ENCODE results near the gene CCDC141. TPM values are rescaled to one million over a fixed set of nuclear protein-coding genes. Genes with fewer than 3 reads are reported as not detected.

The CCDC141 gene
- total RNA-seq, 3 donors from 2014 or later (not counting 1 experiment from before 2014, with no cell fraction given) = 2.0 to 3.1 (median 2.0) TPM

- no peaks in the 10 kb centered on the region for H3K36me3 Mint-ChIP-seq
- H3K4me1 ChIP-seq (ENCODE audit: control insufficient read depth, insufficient read depth, low read length) = no peaks in the 10 kb centered on the region
- H3K9me3 ChIP-seq (ENCODE audit: control insufficient read depth, insufficient read depth, low read length) = no peaks in the 10 kb centered on the region
- H3K27me3 ChIP-seq (ENCODE audit: control insufficient read depth, insufficient read depth, low read length) = no peaks in the 10 kb centered on the region
- ATAC-seq = no peak
- H3K9me3 Mint-ChIP-seq = no peaks in the 10 kb centered on the region
- peaks cover 0 to 2% of the 10 kb centered on the region in 2 donors for H3K27me3 Mint-ChIP-seq (ENCODE audit: low read depth in 2 of 2)
- no peaks in the 10 kb centered on the region for H3K36me3 ChIP-seq (ENCODE audit: control insufficient read depth, insufficient read depth, low read length)
- no peak for TF ChIP-seq CTCF (IDR thresholded peaks at IDR 0.05)
- no peak overlapping the region for H3K27ac ChIP-seq (ENCODE audit: low read length)
- no peak overlapping the region for H3K4me3 Mint-ChIP-seq
- no peak overlapping the region for H3K4me3 ChIP-seq (ENCODE audit: low read length)
- no peaks in the 10 kb centered on the region for H3K4me1 Mint-ChIP-seq
- no peak for DNase-seq
- WGBS (ENCODE audit: insufficient coverage) = 93% methylated on average over 5 of the region's 5 CpGs
- H3K27ac Mint-ChIP-seq = no peak overlapping the region
- intact Hi-C loops (cut with micrococcal nuclease) = no loop called here
Measured at GRCh38 chr2:178863130-178863855, 186.6 kb downstream of the CCDC141 start.

- WGBS (ENCODE audit: insufficient coverage) = 100% methylated on average over 3 of the region's 3 CpGs
- Histone ChIP-seq H3K27ac (ENCODE audit: low read length) (no peak overlapping the region), H3K4me3 (ENCODE audit: low read length) (no peak overlapping the region), H3K36me3 (ENCODE audit: control insufficient read depth, insufficient read depth, low read length) (no peaks in the 10 kb centered on the region), H3K27me3 (ENCODE audit: control insufficient read depth, insufficient read depth, low read length) (no peaks in the 10 kb centered on the region), H3K9me3 (ENCODE audit: control insufficient read depth, insufficient read depth, low read length) (no peaks in the 10 kb centered on the region), H3K4me1 (ENCODE audit: control insufficient read depth, insufficient read depth, low read length) (no peaks in the 10 kb centered on the region)
- no peak for ATAC-seq
- Mint-ChIP-seq H3K4me1 (no peaks in the 10 kb centered on the region), H3K9me3 (no peaks in the 10 kb centered on the region), H3K4me3 (no peak overlapping the region), H3K27ac (no peak overlapping the region), H3K27me3 (ENCODE audit: low read depth in 2 of 2) (peaks cover 0 to 2% of the 10 kb centered on the region in 2 donors), H3K36me3 (no peaks in the 10 kb centered on the region)
- no peak for DNase-seq
- intact Hi-C loops (cut with micrococcal nuclease) = no loop called here
- TF ChIP-seq CTCF (IDR thresholded peaks at IDR 0.05) = no peak
Measured at GRCh38 chr2:178860551-178860950, 189.4 kb downstream of the CCDC141 start.

- Mint-ChIP-seq H3K27ac (no peak overlapping the region), H3K9me3 (no peaks in the 10 kb centered on the region), H3K36me3 (no peaks in the 10 kb centered on the region), H3K27me3 (ENCODE audit: low read depth in 2 of 2) (peaks cover 0 to 2% of the 10 kb centered on the region in 2 donors), H3K4me3 (no peak overlapping the region), H3K4me1 (no peaks in the 10 kb centered on the region)
- H3K9me3 ChIP-seq (ENCODE audit: control insufficient read depth, insufficient read depth, low read length) = no peaks in the 10 kb centered on the region
- no peaks in the 10 kb centered on the region for H3K36me3 ChIP-seq (ENCODE audit: control insufficient read depth, insufficient read depth, low read length)
- 100% methylated on average over 2 of the region's 2 CpGs for WGBS (ENCODE audit: insufficient coverage)
- no peak overlapping the region for H3K4me3 ChIP-seq (ENCODE audit: low read length)
- no peak overlapping the region for H3K27ac ChIP-seq (ENCODE audit: low read length)
- no peaks in the 10 kb centered on the region for H3K4me1 ChIP-seq (ENCODE audit: control insufficient read depth, insufficient read depth, low read length)
- intact Hi-C loops (cut with micrococcal nuclease) = no loop called here
- ATAC-seq = no peak
- no peak for TF ChIP-seq CTCF (IDR thresholded peaks at IDR 0.05)
- H3K27me3 ChIP-seq (ENCODE audit: control insufficient read depth, insufficient read depth, low read length) = no peaks in the 10 kb centered on the region
- no peak for DNase-seq
Measured at GRCh38 chr2:178859730-178860129, 190.2 kb downstream of the CCDC141 start.

Data from natural killer cell (primary cell).